BJ (cell line): Measurements from ENCODE around the gene IGSF21. TPM values are rescaled to one million over a fixed set of nuclear protein-coding genes. Genes with fewer than 3 reads are reported as not detected.

Source experiments
- CTCF ChIA-PET: fragments of 350-600 bp; formaldehyde crosslinking; extraction: SDS; loops from one replicate; lab custom pipeline; 2021; ENCODE audit warnings: antibody characterized with exemption, inconsistent platforms; lab: Yijun Ruan, JAX
- POLR2A ChIA-PET: fragments of 300-600 bp; sonication (Branson Sonifier 250); formaldehyde crosslinking; extraction: SDS; loops from one replicate; lab custom pipeline; 2021; ENCODE audit warnings: antibody characterized with exemption; lab: Charles Lee
- DNase-seq: peaks from one replicate; pipeline ENCODE4 v3.0.0-alpha.2; 2011; ENCODE audit warnings: low read depth
- H3K27me3 ChIP-seq: 2 replicates; pipeline ENCODE4 v1.6.0; 2011; ENCODE audit warnings: low read length; ENCODE audit not compliant: control insufficient read depth, insufficient read depth
- H3K36me3 ChIP-seq: 2 replicates; pipeline ENCODE4 v1.5.1; 2011; ENCODE audit warnings: low read length; ENCODE audit not compliant: control insufficient read depth, insufficient read depth
- H3K4me3 ChIP-seq: 2 replicates; pipeline ENCODE4 v1.5.1; 2011; ENCODE audit warnings: low read depth, mild to moderate bottlenecking, control low read depth, low read length
- polyA plus RNA-seq: library from polyadenylated mRNA; depleted of rRNA; stranded (reverse); fragments of >200 nt; gene quantifications from 2 replicates; pipeline ENCODE4 v1.2.3, GENCODE V29; 2011
- TF ChIP-seq, protein P1 (sequence below): IDR thresholded peaks from 2 replicates; pipeline ENCODE4 v1.5.1; 2011; ENCODE audit warnings: low read depth, mild to moderate bottlenecking, control low read depth, inconsistent platforms, low read length, moderate library complexity; ENCODE audit not compliant: insufficient read depth

IGSF21 gene
- polyA plus RNA-seq, 1 experiment, result not detected

DNA sequence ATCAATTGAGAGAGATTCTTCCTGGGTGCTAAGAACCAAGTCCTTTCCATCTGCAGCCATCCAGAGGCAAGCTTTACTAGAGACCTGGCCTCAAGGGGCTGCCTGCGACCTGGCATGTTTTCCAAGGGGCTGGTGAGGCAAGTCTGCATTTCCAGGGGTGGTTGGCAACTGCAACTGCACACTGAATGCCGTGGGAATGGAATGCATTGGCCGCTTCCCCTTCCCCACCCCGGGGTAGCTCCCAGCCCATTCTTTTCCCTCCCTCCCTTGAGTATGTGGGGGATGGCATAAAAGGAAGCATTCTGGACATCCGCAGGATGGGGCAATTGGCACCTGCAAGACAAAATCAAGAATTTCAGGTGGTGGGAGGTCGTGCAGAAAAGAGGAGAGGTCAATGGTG, 155.1 kb downstream of the IGSF21 start:
- ChIA-PET POLR2A (no interaction called here), CTCF (interaction anchor here (1.1 kb wide), 1 partner anchor 26 kb away, joined by 4 read pairs; no protein-coding TSS in a partner anchor)

DNA sequence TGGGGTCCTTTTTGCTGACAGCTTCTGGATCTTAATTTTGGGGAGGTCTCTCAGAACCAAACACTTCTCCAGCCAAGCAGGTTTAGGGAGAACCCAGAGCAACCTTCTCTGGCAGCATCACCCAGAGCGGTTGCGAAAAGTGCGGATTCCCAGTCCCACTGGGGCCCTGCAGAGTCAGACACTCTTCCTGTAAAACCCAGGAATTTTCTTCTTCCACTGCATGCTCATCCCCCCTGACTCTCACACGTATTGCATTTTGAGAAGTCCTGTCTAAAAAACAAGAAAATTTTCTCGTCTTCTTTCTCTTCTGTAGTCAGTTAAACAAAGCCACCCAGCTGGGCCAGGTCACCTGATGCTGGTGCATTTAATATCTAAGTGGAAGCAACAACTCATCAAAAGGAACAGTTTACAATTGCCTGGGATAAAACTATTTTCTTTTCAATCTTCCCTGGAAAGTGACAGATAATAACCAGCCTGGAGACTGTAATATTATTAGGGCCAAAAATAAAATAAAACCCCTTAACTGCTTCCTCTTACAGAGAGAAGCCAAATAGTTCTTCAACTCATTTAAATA, 156.0 kb downstream of the IGSF21 start:
- Histone ChIP-seq H3K27me3 (no peaks in the 10 kb centered on the region), H3K4me3 (no peak overlapping the region), H3K36me3 (no peaks in the 10 kb centered on the region)
- TF ChIP-seq, protein P1, sequence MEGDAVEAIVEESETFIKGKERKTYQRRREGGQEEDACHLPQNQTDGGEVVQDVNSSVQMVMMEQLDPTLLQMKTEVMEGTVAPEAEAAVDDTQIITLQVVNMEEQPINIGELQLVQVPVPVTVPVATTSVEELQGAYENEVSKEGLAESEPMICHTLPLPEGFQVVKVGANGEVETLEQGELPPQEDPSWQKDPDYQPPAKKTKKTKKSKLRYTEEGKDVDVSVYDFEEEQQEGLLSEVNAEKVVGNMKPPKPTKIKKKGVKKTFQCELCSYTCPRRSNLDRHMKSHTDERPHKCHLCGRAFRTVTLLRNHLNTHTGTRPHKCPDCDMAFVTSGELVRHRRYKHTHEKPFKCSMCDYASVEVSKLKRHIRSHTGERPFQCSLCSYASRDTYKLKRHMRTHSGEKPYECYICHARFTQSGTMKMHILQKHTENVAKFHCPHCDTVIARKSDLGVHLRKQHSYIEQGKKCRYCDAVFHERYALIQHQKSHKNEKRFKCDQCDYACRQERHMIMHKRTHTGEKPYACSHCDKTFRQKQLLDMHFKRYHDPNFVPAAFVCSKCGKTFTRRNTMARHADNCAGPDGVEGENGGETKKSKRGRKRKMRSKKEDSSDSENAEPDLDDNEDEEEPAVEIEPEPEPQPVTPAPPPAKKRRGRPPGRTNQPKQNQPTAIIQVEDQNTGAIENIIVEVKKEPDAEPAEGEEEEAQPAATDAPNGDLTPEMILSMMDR, result no peak
- POLR2A ChIA-PET, result no interaction called here
- no peak for DNase-seq
- CTCF ChIA-PET, result no interaction called here

More for the DNA sequence above, 155.1 kb downstream of the IGSF21 start:
- no peak for DNase-seq
- TF ChIP-seq, protein P1, result no peak
- Histone ChIP-seq H3K36me3 (no peaks in the 10 kb centered on the region), H3K27me3 (no peaks in the 10 kb centered on the region), H3K4me3 (no peak overlapping the region)

DNA sequence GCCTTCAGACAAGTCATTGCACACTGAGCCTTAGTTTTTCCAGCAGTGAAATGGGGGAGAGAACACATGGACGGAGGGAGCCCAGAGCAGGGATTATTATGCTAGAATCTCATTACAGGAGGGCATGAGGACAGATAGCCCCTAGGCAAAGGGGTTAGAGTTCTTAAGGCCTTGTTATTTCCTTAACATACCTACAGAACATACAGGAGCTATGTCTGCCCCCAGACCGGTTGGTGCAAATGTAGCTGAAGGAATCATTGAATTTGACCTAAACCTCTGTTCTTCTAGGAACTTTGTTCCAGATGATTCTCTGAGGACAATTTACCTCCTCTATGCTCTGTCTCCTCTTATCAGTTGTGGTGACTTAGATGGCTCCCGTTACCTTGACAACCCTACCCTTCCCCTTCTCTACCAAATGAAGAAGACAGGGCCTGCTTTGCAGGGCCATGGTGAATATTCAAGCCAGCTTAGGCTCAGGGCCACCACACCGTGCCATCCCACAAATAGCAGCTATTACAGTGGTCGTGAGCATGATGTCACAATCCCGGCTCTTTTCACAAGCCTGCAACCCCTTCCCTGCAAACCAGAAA, 156.9 kb downstream of the IGSF21 start:
- ChIA-PET POLR2A (no interaction called here), CTCF (no interaction called here)
- TF ChIP-seq, protein P1, result no peak
- Histone ChIP-seq H3K4me3 (no peak overlapping the region), H3K27me3 (no peaks in the 10 kb centered on the region), H3K36me3 (no peaks in the 10 kb centered on the region)
- DNase-seq, result no peak

DNA sequence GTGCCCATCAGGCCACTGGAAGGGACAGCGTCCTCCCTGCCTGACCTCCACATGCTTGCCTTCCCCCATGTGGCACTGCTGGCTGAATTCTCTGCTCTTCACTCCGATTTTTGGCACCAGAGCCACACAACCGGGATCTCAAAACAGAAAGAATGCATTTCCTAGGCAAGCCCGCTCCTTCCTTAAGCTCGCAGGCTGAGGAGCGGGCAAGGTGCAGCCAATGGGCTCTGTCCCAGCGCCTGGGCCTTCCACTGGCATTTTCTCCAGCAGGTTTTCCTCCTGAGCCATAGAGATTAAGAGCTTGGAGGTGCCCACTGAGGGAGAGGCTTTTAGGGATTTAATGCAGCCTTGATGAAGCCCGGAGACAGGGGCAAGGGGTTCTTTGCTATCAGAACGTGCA, 158.0 kb downstream of the IGSF21 start:
- Histone ChIP-seq H3K27me3 (no peaks in the 10 kb centered on the region), H3K36me3 (no peaks in the 10 kb centered on the region), H3K4me3 (no peak overlapping the region)
- TF ChIP-seq, protein P1, result no peak
- ChIA-PET CTCF (no interaction called here), POLR2A (no interaction called here)
- DNase-seq, result no peak

DNA sequence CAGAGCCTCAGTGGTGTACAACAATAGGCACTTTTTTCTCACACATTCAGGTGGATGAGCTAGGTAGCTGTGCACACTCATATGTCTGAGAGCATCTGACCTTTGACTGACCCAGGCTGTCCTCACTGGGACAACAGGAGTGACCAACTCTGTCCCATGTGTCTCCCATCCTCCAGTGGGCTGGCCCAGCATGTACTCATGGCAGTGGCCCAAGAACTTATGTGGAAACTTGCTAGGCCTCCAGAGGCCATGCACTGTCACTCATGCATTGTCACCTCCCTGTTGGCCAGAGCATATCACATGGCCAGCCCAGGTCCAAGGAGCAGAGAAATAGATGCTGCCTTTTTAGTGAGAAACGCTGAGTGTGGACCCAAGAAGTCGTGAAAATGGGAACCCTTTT, 158.8 kb downstream of the IGSF21 start:
- TF ChIP-seq, protein P1, result no peak
- H3K27me3 ChIP-seq, result no peaks in the 10 kb centered on the region
- ChIA-PET POLR2A (no interaction called here), CTCF (no interaction called here)
- no peak for DNase-seq
- no peak overlapping the region for H3K4me3 ChIP-seq
- no peaks in the 10 kb centered on the region for H3K36me3 ChIP-seq
